HepG2 (cell line): ENCODE results near the gene PIGV. TPM values are rescaled to one million over a fixed set of nuclear protein-coding genes. Genes with fewer than 3 reads are reported as not detected.

ENCODE experiments used
- ATRX ChIP-seq: sonication (generic); formaldehyde crosslinking; IDR thresholded peaks from 2 replicates; pipeline ENCODE4 v1.4.0; 2020; ENCODE audit warnings: missing genetic modification reagents, borderline replicate concordance
- ELF3 ChIP-seq: IDR thresholded peaks from 2 replicates; pipeline ENCODE4 v1.6.1; 2016; ENCODE audit warnings: missing genetic modification reagents, missing compliant biosample characterization
- KLF11 ChIP-seq: IDR thresholded peaks from 2 replicates; pipeline ENCODE4 v1.6.1; 2016; ENCODE audit warnings: missing compliant biosample characterization
- KMT2A ChIP-seq: sonication (generic); formaldehyde crosslinking; IDR thresholded peaks from 2 replicates; pipeline ENCODE4 v1.4.0; 2020; ENCODE audit warnings: missing genetic modification reagents
- MAZ ChIP-seq, 2 experiments: sonication (generic) in 1 of 2; formaldehyde crosslinking in 1 of 2; IDR thresholded peaks; 2 replicates each; pipeline versions ENCODE4 v1.5.0 to v1.6.1; 2012 to 2020; ENCODE audit warnings: low read depth in 2 of 2, mild to moderate bottlenecking in 2 of 2, borderline replicate concordance in 1 of 2, improper control_type of control experiment in 1 of 2, low read length in 1 of 2, missing genetic modification reagents in 1 of 2, moderate library complexity in 1 of 2
- MIER3 ChIP-seq: IDR thresholded peaks from 2 replicates; pipeline ENCODE4 v1.6.1; 2016; ENCODE audit warnings: missing compliant biosample characterization, borderline replicate concordance
- SOX5 ChIP-seq: IDR thresholded peaks from 2 replicates; pipeline ENCODE4 v1.6.1; 2016; ENCODE audit warnings: borderline replicate concordance
- ZFP82 ChIP-seq: sonication (generic); formaldehyde crosslinking; IDR thresholded peaks from 2 replicates; pipeline ENCODE4 v1.5.1; 2020; ENCODE audit warnings: mild to moderate bottlenecking, missing genetic modification reagents, borderline replicate concordance
- ZFY ChIP-seq: sonication (generic); formaldehyde crosslinking; IDR thresholded peaks from 2 replicates; pipeline ENCODE4 v1.4.0; 2020; ENCODE audit warnings: missing genetic modification reagents
- ZNF598 ChIP-seq: sonication (generic); formaldehyde crosslinking; IDR thresholded peaks from 2 replicates; pipeline ENCODE4 v1.5.1; 2020; ENCODE audit warnings: mild to moderate bottlenecking, missing genetic modification reagents, borderline replicate concordance
- ZSCAN22 ChIP-seq: sonication (generic); formaldehyde crosslinking; IDR thresholded peaks from 2 replicates; pipeline ENCODE4 v1.4.0; 2020; ENCODE audit warnings: mild to moderate bottlenecking, missing genetic modification reagents
- polyA plus RNA-seq, 8 experiments: library from polyadenylated mRNA; depleted of rRNA in 3 of 8; stranded (reverse) in 7 of 8; unstranded in 1 of 8; fragments of >200 nt; fragmentation: Illumina TruSeq in 4 of 8; extraction: Trizol in 4 of 8; gene quantifications; 2 replicates each; pipeline versions ENCODE4 v1.2.1 to v1.2.3, GENCODE V29; 2011 to 2016; ENCODE audit warnings: low read depth in 4 of 8, missing spikeins in 1 of 8, mixed read lengths in 1 of 8; ENCODE audit not compliant: insufficient read depth in 1 of 8
- total RNA-seq, 5 experiments: library from RNA; depleted of rRNA; stranded (reverse); fragments of >200 nt; fragmentation: Illumina TruSeq; extraction: Trizol; gene quantifications; 2 replicates each; pipeline ENCODE4 v1.2.3, GENCODE V29; 2016; ENCODE audit warnings: low read depth in 1 of 5
- TF ChIP-seq, protein P1 (sequence below): sonication (generic); formaldehyde crosslinking; IDR thresholded peaks from 2 replicates; pipeline ENCODE4 v1.5.0; 2020; ENCODE audit warnings: mild to moderate bottlenecking, missing genetic modification reagents, borderline replicate concordance
- TF ChIP-seq, protein P2 (sequence below): sonication (generic); formaldehyde crosslinking; IDR thresholded peaks from 2 replicates; pipeline ENCODE4 v1.4.0; 2020; ENCODE audit warnings: missing genetic modification reagents, borderline replicate concordance
- TF ChIP-seq, protein P3 (sequence below): sonication (generic); formaldehyde crosslinking; IDR thresholded peaks from 2 replicates; pipeline ENCODE4 v1.8.1; 2023; ENCODE audit warnings: mild to moderate bottlenecking, missing genetic modification reagents, borderline replicate concordance
- TF ChIP-seq, protein P4 (sequence below): IDR thresholded peaks from 2 replicates; pipeline ENCODE4 v1.6.1; 2018; ENCODE audit warnings: missing genetic modification reagents, mild to moderate bottlenecking, missing compliant biosample characterization
- TF ChIP-seq, protein P5 (sequence below): sonication (generic); formaldehyde crosslinking; IDR thresholded peaks from 2 replicates; pipeline ENCODE4 v1.4.0; 2020; ENCODE audit warnings: missing genetic modification reagents

Gene PIGV
- total and polyA plus RNA-seq, 2 of the 13 experiments (the other 11 are each of a cell fraction or from before 2014, with no cell fraction given) = 13.5 to 22.7 TPM

GRCh38 chr1:26786437-26787380, 1.0 kb upstream of the PIGV start (continued):
- TF ChIP-seq, protein P1, sequence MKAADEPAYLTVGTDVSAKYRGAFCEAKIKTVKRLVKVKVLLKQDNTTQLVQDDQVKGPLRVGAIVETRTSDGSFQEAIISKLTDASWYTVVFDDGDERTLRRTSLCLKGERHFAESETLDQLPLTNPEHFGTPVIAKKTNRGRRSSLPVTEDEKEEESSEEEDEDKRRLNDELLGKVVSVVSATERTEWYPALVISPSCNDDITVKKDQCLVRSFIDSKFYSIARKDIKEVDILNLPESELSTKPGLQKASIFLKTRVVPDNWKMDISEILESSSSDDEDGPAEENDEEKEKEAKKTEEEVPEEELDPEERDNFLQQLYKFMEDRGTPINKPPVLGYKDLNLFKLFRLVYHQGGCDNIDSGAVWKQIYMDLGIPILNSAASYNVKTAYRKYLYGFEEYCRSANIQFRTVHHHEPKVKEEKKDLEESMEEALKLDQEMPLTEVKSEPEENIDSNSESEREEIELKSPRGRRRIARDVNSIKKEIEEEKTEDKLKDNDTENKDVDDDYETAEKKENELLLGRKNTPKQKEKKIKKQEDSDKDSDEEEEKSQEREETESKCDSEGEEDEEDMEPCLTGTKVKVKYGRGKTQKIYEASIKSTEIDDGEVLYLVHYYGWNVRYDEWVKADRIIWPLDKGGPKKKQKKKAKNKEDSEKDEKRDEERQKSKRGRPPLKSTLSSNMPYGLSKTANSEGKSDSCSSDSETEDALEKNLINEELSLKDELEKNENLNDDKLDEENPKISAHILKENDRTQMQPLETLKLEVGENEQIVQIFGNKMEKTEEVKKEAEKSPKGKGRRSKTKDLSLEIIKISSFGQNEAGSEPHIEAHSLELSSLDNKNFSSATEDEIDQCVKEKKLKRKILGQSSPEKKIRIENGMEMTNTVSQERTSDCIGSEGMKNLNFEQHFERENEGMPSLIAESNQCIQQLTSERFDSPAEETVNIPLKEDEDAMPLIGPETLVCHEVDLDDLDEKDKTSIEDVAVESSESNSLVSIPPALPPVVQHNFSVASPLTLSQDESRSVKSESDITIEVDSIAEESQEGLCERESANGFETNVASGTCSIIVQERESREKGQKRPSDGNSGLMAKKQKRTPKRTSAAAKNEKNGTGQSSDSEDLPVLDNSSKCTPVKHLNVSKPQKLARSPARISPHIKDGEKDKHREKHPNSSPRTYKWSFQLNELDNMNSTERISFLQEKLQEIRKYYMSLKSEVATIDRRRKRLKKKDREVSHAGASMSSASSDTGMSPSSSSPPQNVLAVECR (CRISPR knock-in tag) = no peak
- TF ChIP-seq KMT2A (CRISPR knock-in tag) (no peak), SOX5 (CRISPR knock-in tag) (peak; percentile 32; the same call in 1 of the 2 replicates), ZFP82 (CRISPR knock-in tag) (no peak), MIER3 (CRISPR knock-in tag) (no peak), ATRX (CRISPR knock-in tag) (no peak), MAZ (IDR thresholded peaks at IDR 0.05; ENCODE audit: borderline replicate concordance, low read depth, low read length) (no peak), MAZ (CRISPR knock-in tag; IDR thresholded peaks at IDR 0.05; ENCODE audit: low read depth) (0 out of 2 replicates have a peak, but pooled peaks have one; percentile 64), KLF11 (CRISPR knock-in tag) (peak; percentile 44; the same call in 1 of the 2 replicates), ZNF598 (CRISPR knock-in tag) (no peak), ELF3 (CRISPR knock-in tag) (0 out of 2 replicates have a peak, but pooled peaks have one; percentile 27), ZSCAN22 (CRISPR knock-in tag) (no peak), ZFY (CRISPR knock-in tag) (peak; percentile 57; the same call in 1 of the 2 replicates)
- TF ChIP-seq, protein P2, sequence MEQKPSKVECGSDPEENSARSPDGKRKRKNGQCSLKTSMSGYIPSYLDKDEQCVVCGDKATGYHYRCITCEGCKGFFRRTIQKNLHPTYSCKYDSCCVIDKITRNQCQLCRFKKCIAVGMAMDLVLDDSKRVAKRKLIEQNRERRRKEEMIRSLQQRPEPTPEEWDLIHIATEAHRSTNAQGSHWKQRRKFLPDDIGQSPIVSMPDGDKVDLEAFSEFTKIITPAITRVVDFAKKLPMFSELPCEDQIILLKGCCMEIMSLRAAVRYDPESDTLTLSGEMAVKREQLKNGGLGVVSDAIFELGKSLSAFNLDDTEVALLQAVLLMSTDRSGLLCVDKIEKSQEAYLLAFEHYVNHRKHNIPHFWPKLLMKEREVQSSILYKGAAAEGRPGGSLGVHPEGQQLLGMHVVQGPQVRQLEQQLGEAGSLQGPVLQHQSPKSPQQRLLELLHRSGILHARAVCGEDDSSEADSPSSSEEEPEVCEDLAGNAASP (CRISPR knock-in tag) = 0 out of 2 replicates have a peak, but pooled peaks have one; percentile 25
- TF ChIP-seq, protein P3, sequence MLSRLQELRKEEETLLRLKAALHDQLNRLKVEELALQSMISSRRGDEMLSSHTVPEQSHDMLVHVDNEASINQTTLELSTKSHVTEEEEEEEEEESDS (CRISPR knock-in tag) = no peak
- TF ChIP-seq, protein P4, sequence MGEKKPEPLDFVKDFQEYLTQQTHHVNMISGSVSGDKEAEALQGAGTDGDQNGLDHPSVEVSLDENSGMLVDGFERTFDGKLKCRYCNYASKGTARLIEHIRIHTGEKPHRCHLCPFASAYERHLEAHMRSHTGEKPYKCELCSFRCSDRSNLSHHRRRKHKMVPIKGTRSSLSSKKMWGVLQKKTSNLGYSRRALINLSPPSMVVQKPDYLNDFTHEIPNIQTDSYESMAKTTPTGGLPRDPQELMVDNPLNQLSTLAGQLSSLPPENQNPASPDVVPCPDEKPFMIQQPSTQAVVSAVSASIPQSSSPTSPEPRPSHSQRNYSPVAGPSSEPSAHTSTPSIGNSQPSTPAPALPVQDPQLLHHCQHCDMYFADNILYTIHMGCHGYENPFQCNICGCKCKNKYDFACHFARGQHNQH = no peak
- TF ChIP-seq, protein P5, sequence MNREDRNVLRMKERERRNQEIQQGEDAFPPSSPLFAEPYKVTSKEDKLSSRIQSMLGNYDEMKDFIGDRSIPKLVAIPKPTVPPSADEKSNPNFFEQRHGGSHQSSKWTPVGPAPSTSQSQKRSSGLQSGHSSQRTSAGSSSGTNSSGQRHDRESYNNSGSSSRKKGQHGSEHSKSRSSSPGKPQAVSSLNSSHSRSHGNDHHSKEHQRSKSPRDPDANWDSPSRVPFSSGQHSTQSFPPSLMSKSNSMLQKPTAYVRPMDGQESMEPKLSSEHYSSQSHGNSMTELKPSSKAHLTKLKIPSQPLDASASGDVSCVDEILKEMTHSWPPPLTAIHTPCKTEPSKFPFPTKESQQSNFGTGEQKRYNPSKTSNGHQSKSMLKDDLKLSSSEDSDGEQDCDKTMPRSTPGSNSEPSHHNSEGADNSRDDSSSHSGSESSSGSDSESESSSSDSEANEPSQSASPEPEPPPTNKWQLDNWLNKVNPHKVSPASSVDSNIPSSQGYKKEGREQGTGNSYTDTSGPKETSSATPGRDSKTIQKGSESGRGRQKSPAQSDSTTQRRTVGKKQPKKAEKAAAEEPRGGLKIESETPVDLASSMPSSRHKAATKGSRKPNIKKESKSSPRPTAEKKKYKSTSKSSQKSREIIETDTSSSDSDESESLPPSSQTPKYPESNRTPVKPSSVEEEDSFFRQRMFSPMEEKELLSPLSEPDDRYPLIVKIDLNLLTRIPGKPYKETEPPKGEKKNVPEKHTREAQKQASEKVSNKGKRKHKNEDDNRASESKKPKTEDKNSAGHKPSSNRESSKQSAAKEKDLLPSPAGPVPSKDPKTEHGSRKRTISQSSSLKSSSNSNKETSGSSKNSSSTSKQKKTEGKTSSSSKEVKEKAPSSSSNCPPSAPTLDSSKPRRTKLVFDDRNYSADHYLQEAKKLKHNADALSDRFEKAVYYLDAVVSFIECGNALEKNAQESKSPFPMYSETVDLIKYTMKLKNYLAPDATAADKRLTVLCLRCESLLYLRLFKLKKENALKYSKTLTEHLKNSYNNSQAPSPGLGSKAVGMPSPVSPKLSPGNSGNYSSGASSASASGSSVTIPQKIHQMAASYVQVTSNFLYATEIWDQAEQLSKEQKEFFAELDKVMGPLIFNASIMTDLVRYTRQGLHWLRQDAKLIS (CRISPR knock-in tag) = no peak
